H9 (cell line): Measurements from ENCODE around the gene MARCKS. TPM values are rescaled to one million over a fixed set of nuclear protein-coding genes. Genes with fewer than 3 reads are reported as not detected.

Source experiments
- DNase-seq: peaks from one replicate; pipeline ENCODE4 v3.0.0-alpha.2; 2017
- H2AFZ ChIP-seq: one replicate; pipeline ENCODE4 v1.6.1; 2013; ENCODE audit warnings: mild to moderate bottlenecking, low read length, control low read depth, moderate library complexity
- H2AK5ac ChIP-seq: 2 replicates; pipeline ENCODE4 v1.6.1; 2013; ENCODE audit warnings: low read length, control low read depth, mixed read lengths; ENCODE audit not compliant: insufficient read length
- H2BK120ac ChIP-seq: one replicate; pipeline ENCODE4 v1.6.1; 2013; ENCODE audit warnings: low read depth, mild to moderate bottlenecking, low read length, control low read depth, inconsistent platforms; ENCODE audit not compliant: poor library complexity, severe bottlenecking
- H2BK12ac ChIP-seq: 2 replicates; pipeline ENCODE4 v1.6.1; 2013; ENCODE audit warnings: low read length, control low read depth, mixed read lengths, low read depth; ENCODE audit not compliant: insufficient read length
- H2BK15ac ChIP-seq: 2 replicates; pipeline ENCODE4 v1.6.1; 2013; ENCODE audit warnings: low read depth, low read length, control low read depth
- H2BK20ac ChIP-seq: one replicate; pipeline ENCODE4 v1.6.1; 2013; ENCODE audit warnings: low read depth, mild to moderate bottlenecking, low read length, control low read depth, inconsistent platforms; ENCODE audit not compliant: poor library complexity, severe bottlenecking
- H2BK5ac ChIP-seq: 2 replicates; pipeline ENCODE4 v1.6.1; 2013; ENCODE audit warnings: low read length, control low read depth, mixed read lengths; ENCODE audit not compliant: insufficient read length
- H3K14ac ChIP-seq: 2 replicates; pipeline ENCODE4 v1.6.1; 2013; ENCODE audit warnings: low read length, control low read depth; ENCODE audit not compliant: insufficient read depth
- H3K18ac ChIP-seq: 2 replicates; pipeline ENCODE4 v1.6.1; 2013; ENCODE audit warnings: low read depth, mild to moderate bottlenecking, mixed read lengths, low read length, control low read depth; ENCODE audit not compliant: insufficient read length
- H3K23ac ChIP-seq: 2 replicates; pipeline ENCODE4 v1.6.1; 2013; ENCODE audit warnings: low read length, control low read depth, mixed read lengths, low read depth; ENCODE audit not compliant: insufficient read length
- H3K23me2 ChIP-seq: 2 replicates; pipeline ENCODE4 v1.6.1; 2013; ENCODE audit warnings: low read depth, mild to moderate bottlenecking, mixed read lengths, low read length, control low read depth; ENCODE audit not compliant: insufficient read length, poor library complexity, severe bottlenecking
- H3K27ac ChIP-seq: 2 replicates; pipeline ENCODE4 v1.5.1; 2013; ENCODE audit warnings: low read length, control low read depth, mixed read lengths, low read depth; ENCODE audit not compliant: insufficient read length
- H3K27me3 ChIP-seq: 2 replicates; pipeline ENCODE4 v1.6.1; 2013; ENCODE audit warnings: low read length, control low read depth, inconsistent platforms; ENCODE audit not compliant: insufficient read depth
- H3K4ac ChIP-seq: 2 replicates; pipeline ENCODE4 v1.6.1; 2013; ENCODE audit warnings: low read depth, mild to moderate bottlenecking, control low read depth, inconsistent platforms, low read length, moderate library complexity
- H3K4me1 ChIP-seq: 2 replicates; pipeline ENCODE4 v1.6.1; 2013; ENCODE audit warnings: low read length, control low read depth, inconsistent platforms; ENCODE audit not compliant: insufficient read depth
- H3K4me2 ChIP-seq: 2 replicates; pipeline ENCODE4 v1.6.1; 2013; ENCODE audit warnings: low read length, control low read depth, mixed read lengths; ENCODE audit not compliant: insufficient read length, insufficient read depth
- H3K56ac ChIP-seq: 2 replicates; pipeline ENCODE4 v1.6.1; 2013; ENCODE audit warnings: low read depth, mild to moderate bottlenecking, mixed read lengths, low read length, control low read depth; ENCODE audit not compliant: insufficient read length
- H3K79me1 ChIP-seq: 2 replicates; pipeline ENCODE4 v1.6.1; 2013; ENCODE audit warnings: low read depth, mild to moderate bottlenecking, moderate library complexity, low read length, control low read depth, inconsistent platforms; ENCODE audit not compliant: insufficient read depth, poor library complexity, severe bottlenecking
- H3K79me2 ChIP-seq: 2 replicates; pipeline ENCODE4 v1.6.1; 2013; ENCODE audit warnings: low read length, control low read depth, inconsistent platforms; ENCODE audit not compliant: insufficient read depth
- H3K9ac ChIP-seq: 2 replicates; pipeline ENCODE4 v1.6.1; 2013; ENCODE audit warnings: low read length, control low read depth, mixed read lengths; ENCODE audit not compliant: insufficient read length; ENCODE audit errors: extremely low read depth
- H3K9me3 ChIP-seq: one replicate; pipeline ENCODE4 v1.6.1; 2013; ENCODE audit warnings: low read depth, low read length, inconsistent platforms; ENCODE audit not compliant: control insufficient read depth
- H3T11ph ChIP-seq: one replicate; pipeline ENCODE4 v1.6.1; 2013; ENCODE audit warnings: mild to moderate bottlenecking, low read length, control low read depth, inconsistent platforms
- H4K20me1 ChIP-seq: one replicate; pipeline ENCODE4 v1.6.1; 2013; ENCODE audit not compliant: control insufficient read depth, insufficient read length, insufficient read depth
- H4K5ac ChIP-seq: 2 replicates; pipeline ENCODE4 v1.6.1; 2013; ENCODE audit warnings: low read depth, mild to moderate bottlenecking, mixed read lengths, low read length, control low read depth; ENCODE audit not compliant: insufficient read length
- H4K8ac ChIP-seq: replicated peaks from 2 replicates; pipeline ENCODE4 v1.6.1; 2013; ENCODE audit warnings: low read length, control low read depth, mixed read lengths, low read depth; ENCODE audit not compliant: insufficient read length
- H4K91ac ChIP-seq: 2 replicates; pipeline ENCODE4 v1.6.1; 2013; ENCODE audit warnings: low read depth, mild to moderate bottlenecking, moderate library complexity, mixed read lengths, low read length, control low read depth; ENCODE audit not compliant: insufficient read length
- H3K27ac Mint-ChIP-seq, 3 experiments: 2 replicates in 2 of 3; 3 replicates in 1 of 3; pipeline ENCODE4 v1.8.0; 2020 to 2021; ENCODE audit warnings: mixed read lengths in 3 of 3, mild to moderate bottlenecking in 1 of 3, moderate library complexity in 1 of 3
- H3K27me3 Mint-ChIP-seq: 2 replicates; pipeline ENCODE4 v1.8.0; 2021; ENCODE audit warnings: low read depth, mild to moderate bottlenecking, moderate library complexity, mixed read lengths
- H3K36me3 Mint-ChIP-seq, 3 experiments: 2 replicates in 2 of 3; 3 replicates in 1 of 3; pipeline ENCODE4 v1.8.0; 2020 to 2021; ENCODE audit warnings: low read depth in 3 of 3, mixed read lengths in 3 of 3; ENCODE audit not compliant: insufficient read depth in 1 of 3
- H3K4me1 Mint-ChIP-seq, 2 experiments: 2 replicates each; pipeline ENCODE4 v1.8.0; 2020; ENCODE audit warnings: mixed read lengths in 2 of 2
- H3K4me3 Mint-ChIP-seq, 2 experiments: 2 replicates in 1 of 2; 3 replicates in 1 of 2; pipeline ENCODE4 v1.8.0; 2020 to 2021; ENCODE audit warnings: mild to moderate bottlenecking in 2 of 2, mixed read lengths in 2 of 2, moderate library complexity in 1 of 2
- H3K9me3 Mint-ChIP-seq, 2 experiments: 2 replicates in 1 of 2; 3 replicates in 1 of 2; pipeline ENCODE4 v1.8.0; 2020; ENCODE audit warnings: mild to moderate bottlenecking in 2 of 2, mixed read lengths in 2 of 2, moderate library complexity in 1 of 2
- WGBS: extraction: QIAGEN DNeasy Blood & Tissue Kit; methylation state at CpG from one replicate; pipeline ENCODE4 v1.1.7; 2013; ENCODE audit warnings: missing lambda C conversion rate, low lambda C conversion rate, mixed read lengths; ENCODE audit not compliant: insufficient read length; ENCODE audit errors: extremely low coverage; 5-methylcytosine and 5-hydroxymethylcytosine counted together
- total RNA-seq: library from RNA; stranded (reverse); gene quantifications from 2 replicates; pipeline ENCODE4 v1.2.1, GENCODE V29; 2021
- TF ChIP-seq, protein P1 (sequence below): fragments of 200-600 bp; sonication (generic); conservative IDR thresholded peaks from 3 replicates; pipeline ENCODE4 v1.8.0; 2021; ENCODE audit warnings: antibody characterized with exemption, mild to moderate bottlenecking

The MARCKS gene
- total RNA-seq, 1 experiment from 2014 or later, result 164 TPM

DNA sequence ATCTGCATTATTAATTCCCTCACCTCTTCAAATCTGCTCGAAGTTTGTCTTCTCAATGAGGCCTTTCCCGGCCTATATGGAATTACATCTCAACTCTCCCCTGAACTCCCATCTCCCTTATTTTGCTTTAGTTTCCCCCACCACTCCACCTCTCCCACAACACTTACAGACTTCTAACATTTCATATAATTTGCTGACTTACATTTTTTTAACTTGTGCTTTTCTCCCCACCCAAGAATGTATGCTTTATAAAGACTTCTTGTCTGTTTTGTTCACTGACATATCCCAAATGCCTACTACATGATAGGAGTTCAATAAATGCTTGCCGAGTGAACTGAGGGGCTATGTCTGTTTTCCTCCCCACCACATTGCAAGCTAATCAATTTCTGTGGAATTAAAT is 3.9 kb upstream of the MARCKS start:
- no peak overlapping the region for H3K18ac ChIP-seq
- H2BK12ac ChIP-seq, result no peak overlapping the region
- no peak overlapping the region for H3K4me3 Mint-ChIP-seq
- no peak overlapping the region for H2BK15ac ChIP-seq
- H2BK5ac ChIP-seq, result no peak overlapping the region
- no peaks in the 10 kb centered on the region for H3K4me1 ChIP-seq
- no peak overlapping the region for H3K23ac ChIP-seq
- DNase-seq, result no peak
- no peak overlapping the region for H2BK120ac ChIP-seq
- H3K36me3 Mint-ChIP-seq, result peaks cover 0 to 6% (median 5%) of the 10 kb centered on the region in 3 experiments; a peak in 2 of 7 replicates
- peaks cover 28% of the 10 kb centered on the region for H3K27me3 Mint-ChIP-seq
- no peak overlapping the region for H4K91ac ChIP-seq
- no peaks in the 10 kb centered on the region for H3K9me3 ChIP-seq
- no peak overlapping the region for H3K56ac ChIP-seq
- no peak overlapping the region for H3K4ac ChIP-seq
- H2BK20ac ChIP-seq, result no peak overlapping the region
- TF ChIP-seq, protein P1, sequence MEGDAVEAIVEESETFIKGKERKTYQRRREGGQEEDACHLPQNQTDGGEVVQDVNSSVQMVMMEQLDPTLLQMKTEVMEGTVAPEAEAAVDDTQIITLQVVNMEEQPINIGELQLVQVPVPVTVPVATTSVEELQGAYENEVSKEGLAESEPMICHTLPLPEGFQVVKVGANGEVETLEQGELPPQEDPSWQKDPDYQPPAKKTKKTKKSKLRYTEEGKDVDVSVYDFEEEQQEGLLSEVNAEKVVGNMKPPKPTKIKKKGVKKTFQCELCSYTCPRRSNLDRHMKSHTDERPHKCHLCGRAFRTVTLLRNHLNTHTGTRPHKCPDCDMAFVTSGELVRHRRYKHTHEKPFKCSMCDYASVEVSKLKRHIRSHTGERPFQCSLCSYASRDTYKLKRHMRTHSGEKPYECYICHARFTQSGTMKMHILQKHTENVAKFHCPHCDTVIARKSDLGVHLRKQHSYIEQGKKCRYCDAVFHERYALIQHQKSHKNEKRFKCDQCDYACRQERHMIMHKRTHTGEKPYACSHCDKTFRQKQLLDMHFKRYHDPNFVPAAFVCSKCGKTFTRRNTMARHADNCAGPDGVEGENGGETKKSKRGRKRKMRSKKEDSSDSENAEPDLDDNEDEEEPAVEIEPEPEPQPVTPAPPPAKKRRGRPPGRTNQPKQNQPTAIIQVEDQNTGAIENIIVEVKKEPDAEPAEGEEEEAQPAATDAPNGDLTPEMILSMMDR, result no peak
- peaks cover 0 to 4% of the 10 kb centered on the region in 2 experiments; a peak in 2 of 5 replicates for H3K9me3 Mint-ChIP-seq
- H3K23me2 ChIP-seq, result peaks cover 23% of the 10 kb centered on the region
- peaks cover 21% of the 10 kb centered on the region for H3K27me3 ChIP-seq
- H2AK5ac ChIP-seq, result no peak overlapping the region
- no CpG with 5 or more reads among the region's 3 CpGs for WGBS
- no peak overlapping the region for H3K14ac ChIP-seq
- H4K5ac ChIP-seq, result no peak overlapping the region
- no peak overlapping the region for H4K8ac ChIP-seq
- no peak overlapping the region for H3K27ac ChIP-seq
- no peaks in the 10 kb centered on the region for H3K79me1 ChIP-seq
- peaks cover 3% of the 10 kb centered on the region; the same call in 1 of the 2 replicates for H3K79me2 ChIP-seq
- H3K4me1 Mint-ChIP-seq, result peaks cover 3 to 11% of the 10 kb centered on the region in 2 experiments; a peak in 3 of 4 replicates
- H3K4me2 ChIP-seq, result no peak overlapping the region
- H4K20me1 ChIP-seq, result no peaks in the 10 kb centered on the region
- H2AFZ ChIP-seq, result no peak overlapping the region
- H3K9ac ChIP-seq, result no peak overlapping the region
- H3T11ph ChIP-seq, result no peak overlapping the region
- H3K27ac Mint-ChIP-seq, result no peak overlapping the region
